Erythroblast (primary cell): ENCODE data around the gene XRCC3.

Experiments
- GATA1 ChIP-seq: IDR thresholded peaks from 2 replicates; pipeline ENCODE4 v1.6.1; 2011; ENCODE audit warnings: low read depth, mild to moderate bottlenecking, control low read depth, low read length, moderate library complexity
- POLR2A ChIP-seq: IDR thresholded peaks from 2 replicates; pipeline ENCODE4 v1.6.1; 2011; ENCODE audit warnings: mild to moderate bottlenecking, low read length

- no peak for TF ChIP-seq POLR2A
- no peak for TF ChIP-seq GATA1
Measured at GRCh38 chr14:103710771-103711377, 4.4 kb downstream of the XRCC3 start.
